ENCODE results near the gene VAC14.
"Not testable (repeated sequence)": the region's sequence is repeated elsewhere in the genome, so short reads cannot be mapped to it uniquely, and the experiment has no call there.

Gene VAC14

GRCh38 chr16:70800781-70801480, at the start of gene VAC14:
TSS of gene VAC14 (minus strand) at chr16:70801158. CDS start at chr16:70800900, 258 bp downstream.
- DNase-seq: peak; percentile 96

- not testable (repeated sequence) for DNase-seq
Observed at GRCh38 chr16:70823498-70824118, 22.6 kb upstream of the VAC14 start.

DNA sequence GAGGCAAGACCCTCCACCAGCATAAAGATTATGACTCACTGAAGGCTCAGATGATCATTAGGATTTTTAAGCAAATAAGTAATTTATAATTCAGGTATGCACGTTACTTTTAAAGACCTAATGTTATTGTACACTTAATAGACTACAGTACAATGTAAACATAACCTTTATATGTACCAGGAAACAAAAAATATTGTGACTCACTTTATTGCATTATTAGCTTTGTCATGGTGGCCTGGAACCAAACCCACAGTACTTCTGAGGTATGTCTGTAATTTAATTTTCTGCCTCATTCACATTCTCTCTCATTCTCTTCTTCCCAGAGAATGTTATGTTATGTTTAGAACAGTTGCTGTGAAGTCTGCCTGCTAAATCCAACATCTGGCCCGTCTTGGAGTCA, 21.8 kb upstream of the VAC14 start:
- not testable (repeated sequence) for DNase-seq

DNA sequence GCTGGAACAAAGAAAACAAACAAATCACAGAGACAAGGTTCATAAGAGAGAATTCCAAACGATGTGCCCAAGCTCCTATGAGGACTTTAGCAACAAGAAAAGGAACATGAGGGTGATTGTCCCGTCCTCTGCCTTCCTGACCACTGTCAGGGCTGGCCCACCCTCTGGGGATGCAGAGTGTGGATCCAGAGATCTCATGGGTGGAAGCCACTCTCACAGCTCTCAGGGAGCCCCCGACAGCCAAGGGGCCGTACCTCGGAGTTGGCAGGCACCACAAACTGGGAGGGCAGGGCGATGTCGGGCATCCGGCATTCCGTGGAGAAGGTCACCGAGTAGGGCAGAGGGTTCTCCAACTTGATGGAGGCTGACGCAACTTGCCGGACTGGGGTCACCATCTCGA, 17.1 kb upstream of the VAC14 start:
- not testable (repeated sequence) for DNase-seq

GRCh38 chr16:70809392-70810060, 8.6 kb upstream of the VAC14 start:
- no peak for DNase-seq

GRCh38 chr16:70808371-70808770, 7.4 kb upstream of the VAC14 start:
- no peak for DNase-seq

DNA sequence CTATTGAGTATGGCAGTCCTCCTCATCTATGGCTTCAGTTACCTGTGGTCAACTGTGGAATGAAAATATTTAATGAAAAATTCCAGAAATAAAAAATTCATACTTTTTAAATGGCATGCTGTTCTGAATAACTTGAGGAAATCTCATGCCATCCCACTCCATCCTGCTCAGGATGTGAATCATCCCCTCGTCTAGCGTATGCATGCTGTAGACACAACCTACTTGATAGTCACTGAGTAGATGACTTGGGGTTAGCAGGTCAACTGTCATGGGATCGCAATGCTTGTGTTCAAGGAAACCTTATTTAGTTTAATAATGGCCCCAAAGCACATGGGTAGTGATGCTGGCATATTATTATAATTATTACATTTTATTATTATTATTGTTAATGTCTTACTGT, 4.8 kb upstream of the VAC14 start:
- DNase-seq: no peak

DNA sequence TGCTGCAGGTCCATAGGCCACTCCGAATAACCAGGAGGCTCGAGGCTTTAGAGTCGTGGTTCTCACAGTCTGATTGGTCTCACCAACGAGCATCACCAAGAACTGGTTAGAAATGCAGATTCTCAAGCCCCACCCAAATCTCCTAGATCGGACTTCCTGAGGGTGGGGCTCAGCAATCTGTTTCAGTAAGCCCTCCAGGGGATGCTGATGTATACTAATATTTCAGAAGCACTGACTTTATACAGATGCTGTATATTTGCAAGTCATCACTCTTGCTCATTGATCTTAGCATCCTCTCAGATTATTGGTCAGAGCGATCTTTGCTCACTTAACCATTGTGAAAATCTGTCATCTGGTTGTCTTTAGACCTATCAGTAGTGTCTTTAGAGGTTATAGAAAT, 4.4 kb upstream of the VAC14 start:
- DNase-seq: no peak

- no peak for DNase-seq
Observed at GRCh38 chr16:70804734-70805169, 3.8 kb upstream of the VAC14 start.

- no peak for DNase-seq
Observed at GRCh38 chr16:70804153-70804733, 3.3 kb upstream of the VAC14 start.

- DNase-seq: no peak
Observed at GRCh38 chr16:70803319-70803718, 2.4 kb upstream of the VAC14 start.

DNA sequence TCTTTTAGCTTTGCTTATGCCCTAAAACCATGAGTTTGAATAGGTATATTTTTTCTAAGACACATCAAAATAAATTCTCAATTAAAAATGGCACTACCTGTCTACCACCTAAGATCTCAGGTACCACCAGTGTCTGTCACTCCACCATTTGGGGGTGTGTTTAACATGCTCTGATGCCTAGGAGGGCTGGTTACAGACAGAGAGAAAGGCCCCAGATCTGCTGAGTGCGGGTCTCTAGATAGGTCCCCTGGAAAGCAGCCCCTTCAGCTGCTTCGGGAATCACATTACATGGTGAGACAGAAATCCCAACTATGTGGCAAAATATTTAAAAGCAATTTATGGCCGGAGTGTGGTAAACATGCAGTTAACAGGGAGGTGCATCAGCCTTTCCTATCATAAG, 653 bp upstream of the VAC14 start:
- DNase-seq: no peak

DNA sequence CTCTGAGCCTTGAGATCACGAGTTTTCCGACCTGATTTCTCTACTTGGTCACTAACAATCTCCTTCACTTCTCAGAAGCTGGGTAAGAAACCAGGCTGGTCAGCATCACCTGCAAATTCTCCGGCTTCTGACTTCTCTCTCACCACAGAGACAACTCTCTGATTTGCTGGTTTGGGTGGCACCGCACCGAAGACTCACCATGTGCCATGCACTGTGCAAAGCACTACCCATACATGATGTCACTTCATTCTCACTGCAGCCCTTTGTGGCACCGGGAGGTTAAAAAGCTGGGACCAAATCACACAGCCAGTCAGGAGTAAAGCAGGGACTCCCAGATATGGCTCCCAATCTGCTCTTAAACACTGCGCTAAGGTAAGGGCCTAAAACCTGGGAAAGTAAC, 647 bp downstream of the VAC14 start:
- no peak for DNase-seq

DNA sequence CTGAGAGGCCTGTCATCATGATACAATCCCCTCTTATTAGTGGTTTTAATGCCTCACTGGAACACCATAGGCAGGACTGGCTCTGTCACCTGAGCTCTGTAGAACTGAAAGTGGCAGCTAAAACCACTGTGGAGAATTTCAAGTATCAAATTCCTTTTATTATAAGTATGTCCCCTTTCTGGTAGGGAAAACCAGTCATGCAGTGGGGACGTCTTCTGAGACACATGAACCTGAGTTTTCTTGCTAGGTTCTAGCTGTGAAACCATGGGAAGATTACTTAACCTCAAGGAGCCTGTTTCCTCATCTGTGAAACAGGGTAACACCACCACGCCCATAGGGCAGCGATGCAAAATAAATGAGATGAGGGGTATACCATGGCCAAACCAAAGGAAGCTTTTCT, 4.7 kb downstream of the VAC14 start:
- DNase-seq: no peak

- no peak for DNase-seq
Observed at GRCh38 chr16:70795296-70795912, 5.6 kb downstream of the VAC14 start.

DNA sequence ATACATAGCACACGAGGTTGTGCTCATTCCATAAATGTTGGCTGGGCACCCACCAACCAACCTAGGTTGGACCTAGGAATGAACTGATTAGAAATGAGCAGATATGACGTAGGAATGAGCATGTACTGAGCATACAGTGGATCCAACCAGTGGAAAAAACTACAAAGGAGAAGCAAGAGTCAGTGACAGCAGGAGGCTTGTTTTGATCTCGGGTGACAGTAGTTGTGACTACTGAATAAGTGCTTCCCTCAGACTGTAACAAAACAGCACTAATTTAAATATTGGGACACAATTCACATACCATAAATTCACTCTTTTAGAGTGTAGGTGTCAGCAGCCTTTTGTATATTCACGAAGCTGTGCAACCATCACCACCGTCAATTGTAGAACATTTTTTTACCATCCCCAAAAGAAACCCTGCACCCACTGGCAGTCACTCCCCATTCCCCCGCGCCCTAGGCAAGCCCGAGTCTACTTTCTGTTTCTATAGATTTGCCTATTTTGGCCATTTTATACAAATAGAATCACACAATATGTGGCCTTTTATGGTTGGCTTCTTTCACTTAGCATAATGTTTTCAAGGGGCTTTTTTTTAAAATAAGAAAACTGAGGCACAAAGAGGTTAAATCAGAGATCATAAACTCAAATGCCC, 7.0 kb downstream of the VAC14 start:
- no peak for DNase-seq

DNA sequence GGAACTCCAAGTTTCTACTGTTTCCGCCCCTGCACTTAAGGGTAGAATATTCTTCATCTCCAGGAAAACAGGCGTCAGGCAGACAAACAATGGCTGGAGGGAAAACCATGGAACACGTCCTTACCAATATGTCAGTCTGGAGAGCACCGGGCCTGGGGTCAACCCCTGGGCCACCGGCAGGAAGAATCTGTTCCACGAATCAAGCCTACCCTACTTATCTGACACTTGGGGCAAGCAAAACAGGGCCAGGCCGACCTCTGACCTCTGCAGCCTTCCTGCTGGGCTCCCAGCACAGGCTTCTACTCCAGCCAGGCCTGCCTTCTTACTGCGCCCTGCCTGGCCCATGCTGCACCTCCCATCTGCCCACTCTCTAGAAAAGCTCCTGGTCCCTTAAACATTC, 10.1 kb downstream of the VAC14 start:
- no peak for DNase-seq

GRCh38 chr16:70789595-70790447, 11.1 kb downstream of the VAC14 start:
- no peak for DNase-seq

GRCh38 chr16:70788668-70789594, 12.0 kb downstream of the VAC14 start:
- no peak for DNase-seq

DNA sequence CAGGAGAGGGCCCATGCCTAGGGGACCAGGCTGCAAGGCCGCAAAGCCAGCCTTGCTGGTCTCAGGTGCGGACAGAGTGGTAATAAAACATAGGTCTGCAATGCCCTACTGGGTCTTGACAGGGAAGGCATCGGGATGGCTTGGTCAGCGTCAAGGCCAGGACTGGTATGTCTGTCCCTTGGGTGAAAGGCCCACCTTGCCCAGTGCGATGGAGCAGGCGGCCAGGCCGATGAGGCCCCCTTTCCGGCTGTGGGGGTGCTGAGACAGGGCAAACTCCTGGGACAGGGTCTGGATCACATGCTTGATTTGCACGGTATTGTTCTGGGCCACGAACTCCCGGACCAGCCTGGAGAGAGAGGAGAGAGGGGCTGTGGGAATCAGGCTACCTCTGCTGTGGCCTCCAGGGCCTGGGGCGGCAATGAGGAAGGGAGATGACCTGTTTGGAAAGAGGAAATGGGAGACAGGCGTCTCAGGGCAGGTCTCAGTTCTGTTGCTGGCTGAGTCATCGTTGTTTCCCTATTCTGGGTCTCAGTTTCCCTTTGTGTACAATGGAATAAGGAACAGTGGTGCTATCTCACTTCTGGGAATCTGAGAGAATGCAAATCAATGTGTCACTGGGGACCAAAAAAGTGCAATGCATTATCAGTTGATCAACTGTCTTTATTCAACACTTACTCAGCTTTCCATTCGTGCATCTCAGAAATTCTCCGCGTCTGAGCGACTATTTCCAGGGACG, 14.8 kb downstream of the VAC14 start:
- no peak for DNase-seq
